Measurements from ENCODE around the gene FADS6. TPM values are rescaled to one million over a fixed set of nuclear protein-coding genes. Genes with fewer than 3 reads are reported as not detected.

FADS6 gene
- total and polyA plus RNA-seq, 7 donors: 0.06 to 1.8 (median 1.6) TPM; not detected in 4

- no peak for DNase-seq
- peaks cover 17 to 59% (median 54%) of the 10 kb centered on the region in 3 donors for H3K27me3 ChIP-seq
- no peaks in the 10 kb centered on the region for H3K36me3 ChIP-seq
- intact Hi-C loops (cut with DNase I): no loop called here
- TF ChIP-seq POLR2AphosphoS5 (IDR thresholded peaks at IDR 0.05) (no peak), EP300 (IDR thresholded peaks at IDR 0.05) (no peak), POLR2A (IDR thresholded peaks at IDR 0.05) (no peak)
- TF ChIP-seq, protein P1, sequence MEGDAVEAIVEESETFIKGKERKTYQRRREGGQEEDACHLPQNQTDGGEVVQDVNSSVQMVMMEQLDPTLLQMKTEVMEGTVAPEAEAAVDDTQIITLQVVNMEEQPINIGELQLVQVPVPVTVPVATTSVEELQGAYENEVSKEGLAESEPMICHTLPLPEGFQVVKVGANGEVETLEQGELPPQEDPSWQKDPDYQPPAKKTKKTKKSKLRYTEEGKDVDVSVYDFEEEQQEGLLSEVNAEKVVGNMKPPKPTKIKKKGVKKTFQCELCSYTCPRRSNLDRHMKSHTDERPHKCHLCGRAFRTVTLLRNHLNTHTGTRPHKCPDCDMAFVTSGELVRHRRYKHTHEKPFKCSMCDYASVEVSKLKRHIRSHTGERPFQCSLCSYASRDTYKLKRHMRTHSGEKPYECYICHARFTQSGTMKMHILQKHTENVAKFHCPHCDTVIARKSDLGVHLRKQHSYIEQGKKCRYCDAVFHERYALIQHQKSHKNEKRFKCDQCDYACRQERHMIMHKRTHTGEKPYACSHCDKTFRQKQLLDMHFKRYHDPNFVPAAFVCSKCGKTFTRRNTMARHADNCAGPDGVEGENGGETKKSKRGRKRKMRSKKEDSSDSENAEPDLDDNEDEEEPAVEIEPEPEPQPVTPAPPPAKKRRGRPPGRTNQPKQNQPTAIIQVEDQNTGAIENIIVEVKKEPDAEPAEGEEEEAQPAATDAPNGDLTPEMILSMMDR (IDR thresholded peaks at IDR 0.05): no peak
- H3K4me3 ChIP-seq: no peak overlapping the region
- no peaks in the 10 kb centered on the region for H3K9me3 ChIP-seq
- peaks cover 0 to 10% (median 6%) of the 10 kb centered on the region in 4 donors for H3K4me1 ChIP-seq
- 44 to 64% methylated on average over 3 of the region's 3 CpGs for WGBS, 2 donors
- no peak overlapping the region for H3K27ac ChIP-seq
Observed at GRCh38 chr17:74850914-74851313, 42.5 kb downstream of the FADS6 start.

GRCh38 chr17:74850310-74850709, 43.1 kb downstream of the FADS6 start:
- no peak overlapping the region for H3K4me3 ChIP-seq
- DNase-seq: no peak
- intact Hi-C loops (cut with DNase I): no loop called here
- H3K27ac ChIP-seq: no peak overlapping the region
- peaks cover 0 to 10% (median 6%) of the 10 kb centered on the region in 4 donors for H3K4me1 ChIP-seq
- TF ChIP-seq EP300 (IDR thresholded peaks at IDR 0.05): no peak
- TF ChIP-seq, protein P1 (IDR thresholded peaks at IDR 0.05): no peak
- TF ChIP-seq POLR2AphosphoS5 (IDR thresholded peaks at IDR 0.05): no peak
- TF ChIP-seq POLR2A (IDR thresholded peaks at IDR 0.05): no peak
- 79 to 82% methylated on average over 17 of the region's 17 CpGs for WGBS, 2 donors
- no peaks in the 10 kb centered on the region for H3K36me3 ChIP-seq
- H3K27me3 ChIP-seq: peaks cover 15 to 53% (median 49%) of the 10 kb centered on the region in 3 donors
- no peaks in the 10 kb centered on the region for H3K9me3 ChIP-seq

DNA sequence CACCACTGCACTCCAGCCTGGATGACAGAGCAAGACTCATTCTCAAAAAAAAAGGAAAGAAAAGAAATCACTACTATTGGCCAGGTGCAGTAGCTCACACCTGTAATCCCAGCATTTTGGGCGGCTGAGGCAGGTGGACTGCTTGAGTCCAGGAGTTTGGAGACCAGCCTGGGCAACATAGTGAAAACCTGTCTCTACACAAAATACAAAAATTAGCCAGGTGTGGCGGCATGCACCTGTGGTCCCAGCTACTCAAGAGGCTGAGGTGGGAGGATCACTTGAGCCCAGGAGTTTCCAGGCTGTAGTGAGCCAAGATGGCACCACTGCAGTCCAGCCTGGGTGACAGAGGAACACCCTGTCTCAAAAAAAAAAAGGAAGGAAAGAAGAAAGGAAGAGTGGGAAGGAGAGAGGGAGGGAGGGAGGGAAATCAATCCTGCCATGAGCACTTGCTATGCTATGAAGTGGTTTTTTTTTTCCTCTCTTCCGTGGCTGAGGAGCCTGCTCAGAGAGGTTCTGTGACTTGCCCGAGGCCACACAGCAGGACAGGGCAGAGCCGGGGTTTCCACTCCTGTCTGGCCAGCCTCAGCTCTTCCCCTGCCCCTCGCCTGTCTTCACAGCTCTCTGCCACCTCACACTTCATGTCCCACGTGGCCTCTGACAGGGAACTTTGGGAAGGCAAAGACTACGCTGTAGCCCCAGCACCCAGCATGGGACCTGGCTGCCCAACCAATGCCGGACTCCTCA, 44.6 kb downstream of the FADS6 start:
- DNase-seq: no peak
- Histone ChIP-seq H3K27ac (no peak overlapping the region), H3K4me1 (peaks cover 0 to 10% (median 6%) of the 10 kb centered on the region in 4 donors), H3K4me3 (no peak overlapping the region), H3K36me3 (no peaks in the 10 kb centered on the region), H3K9me3 (no peaks in the 10 kb centered on the region), H3K27me3 (peaks cover 15 to 42% (median 34%) of the 10 kb centered on the region in 3 donors)
- 68 to 72% methylated on average over 9 of the region's 9 CpGs for whole genome bisulfite sequencing, 2 donors
- intact Hi-C loops (cut with DNase I): no loop called here
- no peak for TF ChIP-seq POLR2AphosphoS5 (IDR thresholded peaks at IDR 0.05)
- TF ChIP-seq, protein P1 (IDR thresholded peaks at IDR 0.05): no peak
- no peak for TF ChIP-seq EP300 (IDR thresholded peaks at IDR 0.05)
- no peak for TF ChIP-seq POLR2A (IDR thresholded peaks at IDR 0.05)

DNA sequence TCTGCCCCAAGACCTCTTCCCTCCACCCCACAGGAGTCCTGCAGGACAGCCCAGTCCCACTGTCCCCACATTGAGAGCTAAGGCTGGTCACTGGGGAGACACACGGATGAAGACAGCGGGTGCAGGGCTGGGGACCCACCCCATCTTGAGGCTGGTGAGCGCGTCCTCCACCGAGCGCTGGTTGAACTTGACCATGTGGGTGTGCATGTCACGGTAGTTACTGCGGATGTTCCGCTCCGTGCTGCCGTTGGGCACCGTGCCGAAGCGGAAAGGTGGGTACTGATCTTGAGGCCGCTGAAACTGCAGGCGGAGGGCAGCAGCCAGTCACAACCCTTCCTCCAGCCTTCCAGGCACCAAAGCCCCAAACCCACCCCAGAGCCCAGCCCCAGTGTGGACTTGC, 46.8 kb downstream of the FADS6 start:
- no peak for DNase-seq
- intact Hi-C loops (cut with DNase I): no loop called here
- Histone ChIP-seq H3K4me3 (no peak overlapping the region), H3K9me3 (no peaks in the 10 kb centered on the region), H3K4me1 (peaks cover 0 to 21% (median 15%) of the 10 kb centered on the region in 4 donors), H3K36me3 (no peaks in the 10 kb centered on the region), H3K27ac (no peak overlapping the region), H3K27me3 (peaks cover 4 to 24% (median 14%) of the 10 kb centered on the region in 3 donors)
- TF ChIP-seq EP300 (IDR thresholded peaks at IDR 0.05) (no peak), POLR2AphosphoS5 (IDR thresholded peaks at IDR 0.05) (no peak), POLR2A (IDR thresholded peaks at IDR 0.05) (no peak)
- TF ChIP-seq, protein P1 (IDR thresholded peaks at IDR 0.05): no peak
- WGBS, 2 donors: 95 to 97% methylated on average over 16 of the region's 16 CpGs
